Measurements from ENCODE around the gene ZNF804B.

Gene ZNF804B

GRCh38 chr7:88759230-88760135 is at the start of gene ZNF804B:
ZNF804B (plus strand) TSS chr7:88759700; CDS start chr7:88759977, 277 bp downstream.
- peak; percentile 49 for DNase-seq

GRCh38 chr7:88735920-88736319 is 23.6 kb upstream of the ZNF804B start:
- no peak for DNase-seq

- DNase-seq, result no peak
Measured at GRCh38 chr7:88737632-88738031, 21.9 kb upstream of the ZNF804B start.

- DNase-seq, result no peak
Measured at GRCh38 chr7:88746126-88746525, 13.4 kb upstream of the ZNF804B start.

- DNase-seq, result no peak
Measured at GRCh38 chr7:88756802-88757201, 2.7 kb upstream of the ZNF804B start.

- no peak for DNase-seq
Measured at GRCh38 chr7:88757371-88757770, 2.1 kb upstream of the ZNF804B start.

- DNase-seq, result no peak
Measured at GRCh38 chr7:88758381-88759229, 895 bp upstream of the ZNF804B start.

GRCh38 chr7:88760136-88760515 is 626 bp downstream of the ZNF804B start:
- DNase-seq, result no peak

- DNase-seq, result no peak
Measured at GRCh38 chr7:88761779-88762178, 2.3 kb downstream of the ZNF804B start.

- no peak for DNase-seq
Measured at GRCh38 chr7:88771417-88771816, 11.9 kb downstream of the ZNF804B start.

GRCh38 chr7:88772776-88773175 is 13.3 kb downstream of the ZNF804B start:
- no peak for DNase-seq

GRCh38 chr7:88775838-88776237 is 16.3 kb downstream of the ZNF804B start:
- DNase-seq, result no peak

- DNase-seq, result no peak
Measured at GRCh38 chr7:88787777-88788176, 28.3 kb downstream of the ZNF804B start.

- DNase-seq, result no peak
Measured at GRCh38 chr7:88789480-88790064, 30.1 kb downstream of the ZNF804B start.

GRCh38 chr7:88791891-88792290 is 32.4 kb downstream of the ZNF804B start:
- no peak for DNase-seq

GRCh38 chr7:88792361-88792760 is 32.9 kb downstream of the ZNF804B start:
- DNase-seq, result no peak

- no peak for DNase-seq
Measured at GRCh38 chr7:88795553-88795952, 36.1 kb downstream of the ZNF804B start, which contains the start of gene TEX47. TEX47 (minus strand) TSS chr7:88795737; CDS start chr7:88794942, 795 bp downstream.

- no peak for DNase-seq
Measured at GRCh38 chr7:88801046-88801445, 41.5 kb downstream of the ZNF804B start.

GRCh38 chr7:88806280-88807037 is 47.0 kb downstream of the ZNF804B start:
- DNase-seq, result no peak

GRCh38 chr7:88818552-88818951 is 59.1 kb downstream of the ZNF804B start:
- DNase-seq, result no peak

- no peak for DNase-seq
Measured at GRCh38 chr7:88826222-88826621, 66.7 kb downstream of the ZNF804B start.

GRCh38 chr7:88835147-88835728 is 75.7 kb downstream of the ZNF804B start:
- no peak for DNase-seq
